ENCODE results near the gene NES.

DNA sequence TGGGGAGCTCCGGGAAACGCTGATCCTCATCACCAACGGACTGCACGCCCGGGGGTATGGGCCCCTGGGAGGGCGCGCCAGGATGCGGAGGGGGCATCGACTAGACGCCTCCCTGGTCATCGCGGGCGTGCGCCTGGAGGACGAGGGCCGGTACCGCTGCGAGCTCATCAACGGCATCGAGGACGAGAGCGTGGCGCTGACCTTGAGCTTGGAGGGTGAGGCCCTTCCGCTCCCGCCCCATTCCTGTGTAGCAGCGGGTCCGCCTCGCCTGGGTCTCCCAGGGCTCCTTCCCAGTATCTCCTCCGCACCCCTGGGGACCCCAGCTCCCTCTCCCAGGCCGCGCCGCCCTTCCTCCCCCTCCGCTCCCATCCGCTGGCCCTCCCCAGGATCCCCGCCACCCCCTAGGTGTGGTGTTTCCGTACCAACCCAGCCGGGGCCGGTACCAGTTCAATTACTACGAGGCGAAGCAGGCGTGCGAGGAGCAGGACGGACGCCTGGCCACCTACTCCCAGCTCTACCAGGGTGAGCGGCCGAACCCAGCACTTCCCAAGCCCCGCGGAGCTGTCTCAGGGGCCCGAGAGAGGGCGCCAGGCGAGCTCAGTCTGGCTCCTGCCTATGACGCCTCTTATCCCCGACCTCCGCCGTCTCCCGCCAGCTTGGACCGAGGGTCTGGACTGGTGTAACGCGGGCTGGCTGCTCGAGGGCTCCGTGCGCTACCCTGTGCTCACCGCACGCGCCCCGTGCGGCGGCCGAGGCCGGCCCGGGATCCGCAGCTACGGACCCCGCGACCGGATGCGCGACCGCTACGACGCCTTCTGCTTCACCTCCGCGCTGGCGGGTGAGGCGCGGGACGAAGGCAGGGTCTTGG is 53.0 kb downstream of the NES start:
- no peak for TF ChIP-seq ESRRG (CRISPR knock-in tag; IDR thresholded peaks at IDR 0.05)
- TF ChIP-seq, protein P1, sequence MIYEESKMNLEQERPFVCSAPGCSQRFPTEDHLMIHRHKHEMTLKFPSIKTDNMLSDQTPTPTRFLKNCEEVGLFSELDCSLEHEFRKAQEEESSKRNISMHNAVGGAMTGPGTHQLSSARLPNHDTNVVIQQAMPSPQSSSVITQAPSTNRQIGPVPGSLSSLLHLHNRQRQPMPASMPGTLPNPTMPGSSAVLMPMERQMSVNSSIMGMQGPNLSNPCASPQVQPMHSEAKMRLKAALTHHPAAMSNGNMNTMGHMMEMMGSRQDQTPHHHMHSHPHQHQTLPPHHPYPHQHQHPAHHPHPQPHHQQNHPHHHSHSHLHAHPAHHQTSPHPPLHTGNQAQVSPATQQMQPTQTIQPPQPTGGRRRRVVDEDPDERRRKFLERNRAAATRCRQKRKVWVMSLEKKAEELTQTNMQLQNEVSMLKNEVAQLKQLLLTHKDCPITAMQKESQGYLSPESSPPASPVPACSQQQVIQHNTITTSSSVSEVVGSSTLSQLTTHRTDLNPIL (CRISPR knock-in tag; IDR thresholded peaks at IDR 0.05; ENCODE audit: low read depth), result no peak
- TF ChIP-seq ARNTL (CRISPR knock-in tag; IDR thresholded peaks at IDR 0.05; ENCODE audit: borderline replicate concordance, low read depth), result no peak
- no peak for TF ChIP-seq ZC3H10 (CRISPR knock-in tag; IDR thresholded peaks at IDR 0.05)
- no peak for TF ChIP-seq ZNF565 (CRISPR knock-in tag; conservative IDR thresholded peaks at IDR 0.05; ENCODE audit: low read depth)
- TF ChIP-seq RARB (CRISPR knock-in tag; IDR thresholded peaks at IDR 0.05), result no peak
- TF ChIP-seq, protein P2, sequence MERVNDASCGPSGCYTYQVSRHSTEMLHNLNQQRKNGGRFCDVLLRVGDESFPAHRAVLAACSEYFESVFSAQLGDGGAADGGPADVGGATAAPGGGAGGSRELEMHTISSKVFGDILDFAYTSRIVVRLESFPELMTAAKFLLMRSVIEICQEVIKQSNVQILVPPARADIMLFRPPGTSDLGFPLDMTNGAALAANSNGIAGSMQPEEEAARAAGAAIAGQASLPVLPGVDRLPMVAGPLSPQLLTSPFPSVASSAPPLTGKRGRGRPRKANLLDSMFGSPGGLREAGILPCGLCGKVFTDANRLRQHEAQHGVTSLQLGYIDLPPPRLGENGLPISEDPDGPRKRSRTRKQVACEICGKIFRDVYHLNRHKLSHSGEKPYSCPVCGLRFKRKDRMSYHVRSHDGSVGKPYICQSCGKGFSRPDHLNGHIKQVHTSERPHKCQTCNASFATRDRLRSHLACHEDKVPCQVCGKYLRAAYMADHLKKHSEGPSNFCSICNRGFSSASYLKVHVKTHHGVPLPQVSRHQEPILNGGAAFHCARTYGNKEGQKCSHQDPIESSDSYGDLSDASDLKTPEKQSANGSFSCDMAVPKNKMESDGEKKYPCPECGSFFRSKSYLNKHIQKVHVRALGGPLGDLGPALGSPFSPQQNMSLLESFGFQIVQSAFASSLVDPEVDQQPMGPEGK (CRISPR knock-in tag; IDR thresholded peaks at IDR 0.05; ENCODE audit: borderline replicate concordance), result no peak
- no peak for TF ChIP-seq TCF4 (CRISPR knock-in tag; IDR thresholded peaks at IDR 0.05; ENCODE audit: borderline replicate concordance)
- TF ChIP-seq OSR1 (CRISPR knock-in tag; IDR thresholded peaks at IDR 0.05), result no peak
- no peak for TF ChIP-seq ZNF8 (CRISPR knock-in tag; IDR thresholded peaks at IDR 0.05)
- TF ChIP-seq TOX (CRISPR knock-in tag; IDR thresholded peaks at IDR 0.05; ENCODE audit: borderline replicate concordance), result no peak
- TF ChIP-seq ZFP3 (CRISPR knock-in tag; IDR thresholded peaks at IDR 0.05), result no peak
- no peak for TF ChIP-seq ZFP30 (CRISPR knock-in tag; IDR thresholded peaks at IDR 0.05)
